ENCODE data around the gene TMEM165.

Gene TMEM165

GRCh38 chr4:55442541-55442940 lies 46.8 kb downstream of the TMEM165 start:
- H3K4me3 ChIP-seq (ENCODE audit: low read depth, low read length): no peak overlapping the region
- DNase-seq (ENCODE audit: low read depth): no peak

- no peak overlapping the region for H3K4me3 ChIP-seq (ENCODE audit: low read depth, low read length)
- no peak for DNase-seq (ENCODE audit: low read depth)
Measured at GRCh38 chr4:55444827-55445226, 49.1 kb downstream of the TMEM165 start.

- peak; percentile 31 for DNase-seq (ENCODE audit: low read depth)
- no peak overlapping the region for H3K4me3 ChIP-seq (ENCODE audit: low read depth, low read length)
Measured at GRCh38 chr4:55445921-55446577, 50.3 kb downstream of the TMEM165 start.

- DNase-seq (ENCODE audit: low read depth): no peak
Measured at GRCh38 chr4:55446578-55446922, 50.8 kb downstream of the TMEM165 start.

GRCh38 chr4:55447108-55447708 lies 51.5 kb downstream of the TMEM165 start:
- no peak for DNase-seq (ENCODE audit: low read depth)
- no peak overlapping the region for H3K4me3 ChIP-seq (ENCODE audit: low read depth, low read length)

More at GRCh38 chr4:55446578-55446922, 50.8 kb downstream of the TMEM165 start:
- no peak overlapping the region for H3K4me3 ChIP-seq (ENCODE audit: low read depth, low read length)

GRCh38 chr4:55447831-55448230 lies 52.1 kb downstream of the TMEM165 start:
- DNase-seq (ENCODE audit: low read depth): peak; percentile 23
- no peak overlapping the region for H3K4me3 ChIP-seq (ENCODE audit: low read depth, low read length)

GRCh38 chr4:55450566-55450965 lies 54.8 kb downstream of the TMEM165 start:
- no peak for DNase-seq (ENCODE audit: low read depth)
- no peak overlapping the region for H3K4me3 ChIP-seq (ENCODE audit: low read depth, low read length)

GRCh38 chr4:55458164-55458563 lies 62.4 kb downstream of the TMEM165 start:
- no peak overlapping the region for H3K4me3 ChIP-seq (ENCODE audit: low read depth, low read length)
- no peak for DNase-seq (ENCODE audit: low read depth)

- no peak overlapping the region for H3K4me3 ChIP-seq (ENCODE audit: low read depth, low read length)
- no peak for DNase-seq (ENCODE audit: low read depth)
Measured at GRCh38 chr4:55458611-55459010, 62.9 kb downstream of the TMEM165 start.

GRCh38 chr4:55466001-55466400 lies 70.2 kb downstream of the TMEM165 start:
- H3K4me3 ChIP-seq (ENCODE audit: low read depth, low read length): no peak overlapping the region
- DNase-seq (ENCODE audit: low read depth): no peak

- H3K4me3 ChIP-seq (ENCODE audit: low read depth, low read length): no peak overlapping the region
- DNase-seq (ENCODE audit: low read depth): peak; percentile 24
Measured at GRCh38 chr4:55468724-55469123, 73.0 kb downstream of the TMEM165 start.

GRCh38 chr4:55469979-55470378 lies 74.2 kb downstream of the TMEM165 start:
- H3K4me3 ChIP-seq (ENCODE audit: low read depth, low read length): no peak overlapping the region
- DNase-seq (ENCODE audit: low read depth): no peak

Measured in skeletal muscle cell (primary cell).